GM23338 (cell line): Measurements from ENCODE around the gene DGKD.

Experiments
- CTCF ChIP-seq, 2 experiments: fragments of 200-600 bp in 1 of 2; sonication (generic) in 1 of 2; conservative IDR thresholded peaks; 2 replicates each; pipeline versions ENCODE4 v1.5.1 to v1.6.1; 2016 to 2017; ENCODE audit warnings: antibody characterized with exemption in 2 of 2, low read depth in 2 of 2, mild to moderate bottlenecking in 2 of 2, moderate library complexity in 1 of 2
- EZH2phosphoT487 ChIP-seq: fragments of 200-600 bp; sonication (generic); IDR thresholded peaks from one replicate; pipeline ENCODE4 v1.8.1; 2018; ENCODE audit warnings: antibody characterized with exemption; ENCODE audit not compliant: unreplicated experiment

- TF ChIP-seq CTCF (conservative IDR thresholded peaks at IDR 0.05; ENCODE audit: low read depth in 2 of 2) (no peak), EZH2phosphoT487 (no peak)
Measured at GRCh38 chr2:233439191-233439590, 84.9 kb downstream of the DGKD start.
